Liver (tissue), 9 donors: Measurements from ENCODE around the gene WEE2. TPM values are rescaled to one million over a fixed set of nuclear protein-coding genes. Genes with fewer than 3 reads are reported as not detected.

ENCODE experiments used
- DNase-seq: peaks from one replicate; pipeline ENCODE4 v3.0.0-alpha.2; 2017; ENCODE audit warnings: low spot score
- H3K27ac ChIP-seq, 2 donors: one replicate each; pipeline ENCODE4 v1.7.0; 2013; ENCODE audit warnings: inconsistent platforms in 2 of 2, low read length in 2 of 2, control low read depth in 1 of 2, low read depth in 1 of 2, mild to moderate bottlenecking in 1 of 2
- H3K27me3 ChIP-seq, 4 donors: one replicate each; pipeline versions ENCODE4 v1.6.1 to v1.7.0; 2013; ENCODE audit warnings: low read length in 3 of 4, inconsistent platforms in 1 of 4, mild to moderate bottlenecking in 1 of 4, moderate library complexity in 1 of 4; ENCODE audit not compliant: control insufficient read depth in 4 of 4, insufficient read depth in 4 of 4
- H3K36me3 ChIP-seq, 4 donors: one replicate each; pipeline versions ENCODE4 v1.6.1 to v1.7.0; 2013; ENCODE audit warnings: low read length in 3 of 4, mild to moderate bottlenecking in 3 of 4, low read depth in 1 of 4, moderate library complexity in 1 of 4; ENCODE audit not compliant: control insufficient read depth in 4 of 4, insufficient read depth in 3 of 4
- H3K4me1 ChIP-seq, 4 donors: one replicate each; pipeline versions ENCODE4 v1.6.1 to v1.7.0; 2013; ENCODE audit warnings: low read length in 3 of 4, mild to moderate bottlenecking in 3 of 4, moderate library complexity in 1 of 4; ENCODE audit not compliant: control insufficient read depth in 4 of 4, insufficient read depth in 4 of 4
- H3K4me3 ChIP-seq, 3 donors: one replicate each; pipeline versions ENCODE4 v1.6.1 to v1.7.0; 2013; ENCODE audit warnings: low read length in 3 of 3, control low read depth in 1 of 3, low read depth in 1 of 3, mild to moderate bottlenecking in 1 of 3
- H3K9ac ChIP-seq, 2 donors: one replicate each; pipeline ENCODE4 v1.7.0; 2013; ENCODE audit warnings: low read length in 2 of 2, mild to moderate bottlenecking in 2 of 2, moderate library complexity in 2 of 2, control low read depth in 1 of 2, low read depth in 1 of 2
- H3K9me3 ChIP-seq, 4 donors: one replicate each; pipeline versions ENCODE4 v1.6.1 to v1.7.0; 2013; ENCODE audit warnings: low read length in 3 of 4; ENCODE audit not compliant: control insufficient read depth in 4 of 4
- ATF3 ChIP-seq: IDR thresholded peaks from 2 replicates; pipeline ENCODE4 v1.6.1; 2016; ENCODE audit warnings: antibody characterized with exemption
- CTCF ChIP-seq: fragments of 150-350 bp; IDR thresholded peaks from 2 replicates; pipeline ENCODE4 v1.5.1; 2017; ENCODE audit warnings: improper control_type of control experiment, low read depth, low read length; ENCODE audit not compliant: missing input control
- FOXA1 ChIP-seq: IDR thresholded peaks from 2 replicates; pipeline ENCODE4 v1.6.1; 2016; ENCODE audit warnings: antibody characterized with exemption
- FOXA2 ChIP-seq: IDR thresholded peaks from 2 replicates; pipeline ENCODE4 v1.6.1; 2016; ENCODE audit warnings: antibody characterized with exemption
- GABPA ChIP-seq, 2 donors: IDR thresholded peaks in 1 of 2; conservative IDR thresholded peaks in 1 of 2; 2 replicates each; pipeline ENCODE4 v1.6.1; 2016; ENCODE audit warnings: antibody characterized with exemption in 2 of 2, mild to moderate bottlenecking in 1 of 2, moderate library complexity in 1 of 2
- HNF4A ChIP-seq, 2 donors: conservative IDR thresholded peaks; 2 replicates each; pipeline ENCODE4 v1.6.1; 2016; ENCODE audit warnings: antibody characterized with exemption in 2 of 2, mild to moderate bottlenecking in 2 of 2
- MAX ChIP-seq: IDR thresholded peaks from 2 replicates; pipeline ENCODE4 v1.6.1; 2016; ENCODE audit warnings: antibody characterized with exemption
- RAD21 ChIP-seq, 2 donors: IDR thresholded peaks; 2 replicates each; pipeline ENCODE4 v1.6.1; 2016; ENCODE audit warnings: antibody characterized with exemption in 2 of 2, mild to moderate bottlenecking in 2 of 2
- REST ChIP-seq: IDR thresholded peaks from 2 replicates; pipeline ENCODE4 v1.6.1; 2016; ENCODE audit warnings: antibody characterized with exemption, mild to moderate bottlenecking
- SP1 ChIP-seq: IDR thresholded peaks from 2 replicates; pipeline ENCODE4 v1.6.1; 2018; ENCODE audit warnings: antibody characterized with exemption, mild to moderate bottlenecking
- WGBS: extraction: QIAGEN DNeasy Blood & Tissue Kit; methylation state at CpG from one replicate; pipeline ENCODE4 v1.1.7; 2013; 5-methylcytosine and 5-hydroxymethylcytosine counted together
- polyA plus RNA-seq, 2 donors: library from polyadenylated mRNA; stranded (reverse) in 1 of 2; unstranded in 1 of 2; fragments of 200-250 nt in 1 of 2; fragments of >200 nt in 1 of 2; fragmentation: Nextera tagmentation in 1 of 2; extraction: Ambion mirVana in 1 of 2; gene quantifications; one replicate each; pipeline versions ENCODE4 v1.2.1 to v1.2.3, GENCODE V29; 2013 to 2015
- total RNA-seq, 2 donors: library from RNA; depleted of rRNA; stranded (reverse); fragments of >200 nt; gene quantifications; one replicate each; pipeline ENCODE4 v1.2.3, GENCODE V29; 2014
- donor health status: healthy.
- donor health status: healthy.
- donor health status: healthy.
- donor health status: healthy.
- donor health status: healthy.

WEE2 gene
- total and polyA plus RNA-seq, 4 donors, result not detected

- Histone ChIP-seq H3K27ac (no peak overlapping the region), H3K36me3 (peaks cover 0 to 15% (median 6%) of the 10 kb centered on the region in 4 donors), H3K9me3 (no peaks in the 10 kb centered on the region), H3K4me1 (no peaks in the 10 kb centered on the region), H3K4me3 (no peak overlapping the region), H3K9ac (no peak overlapping the region), H3K27me3 (no peaks in the 10 kb centered on the region)
- WGBS, result 78% methylated on average over 4 of the region's 4 CpGs
- no peak for DNase-seq
- peak; percentile 44 to 60 for TF ChIP-seq RAD21 (IDR thresholded peaks at IDR 0.05)
- TF ChIP-seq ATF3, result no peak
- no peak for TF ChIP-seq MAX
- peak; percentile 27 for TF ChIP-seq CTCF
Measured at GRCh38 chr7:141674702-141675101, 33.5 kb upstream of the WEE2 start.

GRCh38 chr7:141675436-141676215, 32.5 kb upstream of the WEE2 start:
- Histone ChIP-seq H3K9ac (no peak overlapping the region), H3K4me1 (no peaks in the 10 kb centered on the region), H3K27me3 (no peaks in the 10 kb centered on the region), H3K36me3 (peaks cover 0 to 11% (median 6%) of the 10 kb centered on the region in 4 donors), H3K27ac (no peak overlapping the region), H3K4me3 (no peak overlapping the region), H3K9me3 (no peaks in the 10 kb centered on the region)
- 89% methylated on average over 6 of the region's 6 CpGs for WGBS
- no peak for DNase-seq
- TF ChIP-seq GABPA (IDR thresholded peaks at IDR 0.05 in 1 of 2, conservative IDR thresholded peaks at IDR 0.05 in 1 of 2) (no peak), REST (no peak), FOXA2 (no peak), FOXA1 (no peak), HNF4A (conservative IDR thresholded peaks at IDR 0.05) (no peak), SP1 (no peak), MAX (no peak)
